Stromal cell of bone marrow (primary cell): Measurements from ENCODE around the gene NR2F1-AS1.

Experiments used
- DNase-seq: peaks from one replicate; pipeline ENCODE4 v3.0.0-alpha.2; 2012; ENCODE audit warnings: low read depth

The NR2F1-AS1 gene

GRCh38 chr5:93603078-93603792 is 22.2 kb upstream of the NR2F1-AS1 start:
- DNase-seq: no peak

GRCh38 chr5:93602241-93603077 is 21.4 kb upstream of the NR2F1-AS1 start:
- DNase-seq: no peak

- no peak for DNase-seq
Measured at GRCh38 chr5:93601802-93602155, 20.8 kb upstream of the NR2F1-AS1 start.

GRCh38 chr5:93601071-93601801 is 20.2 kb upstream of the NR2F1-AS1 start:
- no peak for DNase-seq

- no peak for DNase-seq
Measured at GRCh38 chr5:93600409-93601070, 19.5 kb upstream of the NR2F1-AS1 start.

- DNase-seq: no peak
Measured at GRCh38 chr5:93599399-93600120, 18.5 kb upstream of the NR2F1-AS1 start.

- no peak for DNase-seq
Measured at GRCh38 chr5:93599001-93599379, 18.0 kb upstream of the NR2F1-AS1 start.

- no peak for DNase-seq
Measured at GRCh38 chr5:93598091-93599000, 17.3 kb upstream of the NR2F1-AS1 start.

- DNase-seq: no peak
Measured at GRCh38 chr5:93596676-93597490, 15.9 kb upstream of the NR2F1-AS1 start.

- no peak for DNase-seq
Measured at GRCh38 chr5:93596310-93596675, 15.3 kb upstream of the NR2F1-AS1 start.

- DNase-seq: no peak
Measured at GRCh38 chr5:93595420-93596147, 14.6 kb upstream of the NR2F1-AS1 start.

GRCh38 chr5:93594591-93595419 is 13.8 kb upstream of the NR2F1-AS1 start:
- no peak for DNase-seq

GRCh38 chr5:93593476-93594131 is 12.6 kb upstream of the NR2F1-AS1 start:
- DNase-seq: no peak

GRCh38 chr5:93592883-93593282 is 11.9 kb upstream of the NR2F1-AS1 start:
- DNase-seq: no peak

GRCh38 chr5:93591323-93591945 is 10.4 kb upstream of the NR2F1-AS1 start:
- DNase-seq: no peak

- DNase-seq: no peak
Measured at GRCh38 chr5:93590493-93590892, 9.5 kb upstream of the NR2F1-AS1 start.

- DNase-seq: no peak
Measured at GRCh38 chr5:93589829-93590215, 8.8 kb upstream of the NR2F1-AS1 start.
